HG03095 (cell line): ENCODE results near the gene THSD7A.

Experiments used
- ATAC-seq: cut with Tn5 transposase; IDR thresholded peaks from one replicate; pipeline ENCODE4 v1.9.1; 2021; ENCODE audit warnings: moderate library complexity; ENCODE audit not compliant: unreplicated experiment

THSD7A gene

DNA sequence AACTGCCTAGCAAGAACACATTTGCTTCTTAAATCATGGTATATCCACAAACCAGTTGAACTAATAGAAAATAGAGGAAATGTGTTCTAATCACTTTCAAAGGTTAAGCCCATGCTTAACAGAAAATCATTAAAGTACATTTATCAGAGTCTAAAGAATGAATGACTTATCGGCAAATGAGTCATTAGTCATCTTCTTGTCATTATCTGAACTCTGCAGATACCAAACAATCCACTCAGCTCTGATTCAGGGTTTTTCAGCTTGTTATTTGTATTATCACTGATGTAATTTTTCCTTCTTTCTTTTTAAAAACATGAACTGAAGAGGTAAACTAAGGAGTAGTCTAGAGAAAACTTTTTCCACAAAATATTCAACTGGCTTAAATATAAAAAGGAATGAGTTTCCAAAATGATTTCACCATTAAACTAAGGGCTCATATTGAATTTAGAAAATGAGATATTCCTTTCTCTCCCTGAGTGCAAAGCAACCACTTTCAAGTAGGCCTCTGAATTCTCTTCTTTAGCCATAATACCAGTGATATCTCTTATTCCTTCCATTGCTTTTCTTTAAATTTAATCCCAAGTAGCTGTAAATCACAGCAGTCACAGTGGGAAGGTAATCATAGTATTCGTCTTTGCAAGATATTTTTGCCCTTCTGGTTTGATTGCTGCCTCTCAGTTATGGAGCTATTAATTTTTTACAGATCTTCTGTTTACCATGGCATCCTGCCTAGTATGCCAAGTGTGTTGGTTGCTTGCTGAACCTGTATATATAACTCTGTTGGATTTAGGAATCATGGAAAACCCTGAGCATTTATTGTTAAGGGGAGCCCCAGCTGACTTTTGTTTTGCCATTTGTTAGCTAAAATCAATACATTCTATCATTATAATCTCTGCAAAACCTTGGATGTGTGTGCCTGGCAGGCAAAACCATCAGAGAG, 125.1 kb downstream of the THSD7A start:
- no peak for ATAC-seq

DNA sequence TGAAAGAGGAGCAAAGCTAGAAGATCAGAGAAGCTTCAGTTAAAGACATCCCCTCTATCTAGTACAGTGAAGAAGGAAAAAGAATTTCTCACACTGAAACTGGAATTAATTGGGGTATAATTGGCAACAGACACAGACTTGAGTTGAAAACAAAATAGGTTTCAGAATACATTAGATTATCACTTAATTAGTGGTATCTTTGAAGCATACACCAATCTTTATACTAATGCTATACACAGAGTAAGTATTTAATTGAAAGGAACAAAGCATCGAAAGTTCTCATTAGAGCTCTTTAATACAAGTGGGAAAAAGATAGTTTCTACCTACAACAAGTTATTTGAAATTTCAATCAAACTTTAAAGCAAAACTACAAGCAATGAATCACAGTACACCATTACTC, 128.2 kb downstream of the THSD7A start:
- no peak for ATAC-seq

DNA sequence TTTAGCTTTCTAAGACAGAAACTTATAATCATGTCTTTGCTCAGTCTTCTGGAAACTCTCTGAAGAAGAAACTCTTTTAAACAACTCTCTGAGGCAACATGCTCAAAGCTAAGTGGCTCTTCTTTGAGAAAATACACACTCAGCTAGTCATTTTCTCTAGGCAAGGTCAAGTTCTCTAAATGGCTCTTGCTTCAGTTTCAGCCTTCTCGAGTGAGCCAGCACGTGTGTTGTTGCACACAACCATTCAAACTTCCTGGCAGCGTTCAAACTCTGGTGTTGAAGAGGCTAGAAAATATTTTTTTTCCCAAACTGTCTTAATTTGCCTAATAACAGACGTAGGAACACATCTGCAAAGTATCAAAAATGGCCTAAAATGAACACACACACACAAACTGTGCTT, 129.1 kb downstream of the THSD7A start:
- ATAC-seq, result no peak

DNA sequence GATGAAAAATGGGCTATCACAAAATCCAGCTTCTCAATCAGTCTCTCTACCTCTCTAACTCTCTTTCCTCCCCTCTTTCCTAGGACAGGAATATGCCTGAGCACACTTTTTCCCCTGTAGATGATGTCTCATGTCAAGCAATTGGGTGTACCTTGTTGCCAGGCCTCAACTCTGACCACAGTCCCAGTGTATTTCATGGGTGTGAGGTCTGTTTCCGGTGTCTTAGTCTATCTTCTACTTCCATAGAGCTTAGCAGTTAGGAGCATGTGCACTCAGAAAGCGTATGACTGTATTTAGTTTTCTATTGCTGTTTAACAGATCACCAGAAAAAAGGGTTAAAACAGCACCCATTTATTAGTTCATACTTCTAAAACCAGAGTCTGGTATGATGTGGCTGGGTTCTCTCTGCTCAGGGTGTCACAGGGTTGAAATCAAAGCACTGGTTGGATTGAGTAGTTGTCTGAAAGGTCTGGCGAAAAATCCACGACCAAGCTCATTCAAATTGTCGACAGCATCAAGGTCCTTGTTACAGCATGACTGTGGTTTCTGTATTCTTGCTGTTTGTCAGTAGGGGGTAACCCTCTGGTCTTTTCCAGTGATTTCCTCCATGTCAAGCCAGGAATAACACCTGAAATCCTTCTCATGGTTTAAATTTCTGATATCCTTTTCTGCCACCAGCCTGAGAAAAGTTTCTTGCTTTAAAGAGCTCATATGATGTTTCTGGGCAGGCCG, 130.0 kb downstream of the THSD7A start:
- ATAC-seq, result no peak

DNA sequence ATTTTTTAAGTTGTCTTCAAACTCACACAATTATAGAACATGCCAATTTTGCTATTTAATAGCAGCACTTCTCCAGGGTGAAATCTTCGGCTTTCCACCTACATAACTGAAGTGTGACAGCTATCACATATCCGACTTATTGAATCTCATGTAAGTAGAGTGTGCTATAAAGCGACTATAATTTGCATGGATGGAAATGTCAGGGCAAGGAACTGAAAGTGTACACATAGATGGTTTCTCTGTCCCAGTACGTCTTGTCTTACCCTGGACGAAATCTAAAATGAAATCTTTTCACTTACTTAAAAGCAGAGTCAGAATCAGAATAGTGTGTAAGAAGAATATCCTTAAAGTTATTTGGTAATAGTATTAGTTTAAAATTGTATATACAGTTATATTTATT, 132.3 kb downstream of the THSD7A start:
- no peak for ATAC-seq

DNA sequence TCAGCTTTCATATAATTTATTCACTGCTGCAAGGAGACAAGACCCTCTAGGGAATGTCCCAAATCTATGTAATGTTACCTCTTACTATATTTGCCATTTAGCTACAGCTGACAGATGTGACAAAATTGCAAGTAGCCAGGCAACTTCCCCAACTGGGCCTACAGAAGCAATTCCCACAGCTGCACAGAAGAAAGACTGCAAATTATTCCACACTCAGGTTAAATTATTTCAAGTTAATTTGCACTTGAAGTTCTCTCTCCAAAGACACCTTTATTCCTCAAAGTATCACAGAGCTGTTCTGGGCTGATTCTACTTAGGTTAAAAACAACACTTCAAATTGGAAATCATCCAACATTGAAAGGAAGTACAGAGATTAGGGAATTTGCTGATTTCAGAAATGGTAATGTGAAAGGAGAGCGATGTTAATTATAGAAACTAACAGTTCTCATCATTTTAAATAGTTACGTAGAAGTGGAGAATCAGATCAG, 133.6 kb downstream of the THSD7A start:
- no peak for ATAC-seq

DNA sequence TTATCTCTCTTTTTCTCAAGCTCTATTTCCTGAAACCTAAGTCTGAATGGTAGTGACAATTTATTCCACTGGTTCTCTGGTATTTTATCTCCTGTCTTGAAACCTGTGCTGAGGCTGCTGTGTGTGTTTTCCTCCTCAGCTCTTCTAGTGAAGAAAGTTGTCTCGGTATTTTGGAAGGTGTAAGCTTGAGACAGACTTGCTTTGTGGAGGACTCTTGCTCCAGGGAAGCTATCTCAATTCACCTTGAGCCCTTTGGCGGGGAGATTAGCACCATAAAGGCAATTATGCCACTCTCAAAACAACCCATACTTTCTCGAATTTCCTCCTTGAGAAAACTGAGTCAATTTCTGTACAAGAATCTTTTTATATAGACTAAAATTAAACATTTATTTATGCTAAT, 141.6 kb downstream of the THSD7A start:
- ATAC-seq, result no peak

DNA sequence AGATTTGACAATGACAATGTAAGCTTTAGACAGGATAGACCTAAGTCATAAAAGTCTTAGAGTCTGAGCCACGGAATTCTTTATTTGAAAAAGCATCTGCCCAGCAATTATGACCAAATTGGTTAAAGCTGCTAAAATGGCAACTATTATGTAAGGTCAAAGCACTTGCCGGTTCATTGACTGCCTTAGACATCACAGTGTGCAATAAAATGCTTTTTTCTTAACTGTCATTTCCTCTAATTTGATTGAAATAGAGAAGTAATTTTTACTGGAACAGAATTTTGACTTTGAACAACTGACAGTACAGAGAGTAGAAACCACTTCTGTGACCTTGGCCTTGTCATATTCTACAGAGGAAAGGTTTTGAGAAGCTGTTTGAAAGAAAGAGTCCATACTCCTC, 142.9 kb downstream of the THSD7A start:
- no peak for ATAC-seq

DNA sequence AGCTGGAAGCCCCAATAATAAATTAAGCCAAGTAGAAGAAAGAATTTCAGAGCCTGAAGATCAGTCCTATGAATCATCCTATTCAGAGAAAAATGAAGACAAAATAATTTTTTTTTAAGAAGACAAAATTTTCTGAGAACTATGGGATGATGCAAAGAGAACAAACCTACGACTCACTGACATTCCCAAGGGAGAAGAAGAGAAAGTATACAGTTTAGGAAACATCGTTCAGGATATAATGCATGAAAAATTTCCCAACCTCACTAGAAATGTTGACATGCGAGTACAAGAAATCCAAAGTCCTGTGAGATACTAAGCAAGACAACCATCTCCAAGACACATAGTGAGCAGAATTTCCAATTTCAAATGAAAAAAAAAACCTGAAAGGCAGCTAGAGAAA, 150.5 kb downstream of the THSD7A start:
- no peak for ATAC-seq

DNA sequence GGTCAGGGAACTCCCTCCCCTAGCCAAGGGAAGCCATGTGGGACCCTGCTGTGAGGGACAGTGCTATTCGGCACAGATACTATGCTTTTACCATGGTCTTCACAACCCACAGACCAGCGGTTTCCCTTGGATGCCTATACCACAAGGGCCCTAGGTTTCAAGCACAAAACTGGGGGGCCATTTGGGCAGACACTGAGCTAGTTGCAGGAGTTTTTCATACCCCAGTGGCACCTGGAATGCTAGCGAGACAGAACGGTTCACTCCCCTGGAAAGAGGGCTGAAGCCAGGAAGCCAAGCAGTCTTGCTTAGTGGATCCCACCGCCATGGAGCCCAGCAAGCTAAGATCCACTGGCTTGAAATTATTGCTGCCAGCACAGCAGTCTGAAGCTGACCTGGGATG, 156.8 kb downstream of the THSD7A start:
- no peak for ATAC-seq

DNA sequence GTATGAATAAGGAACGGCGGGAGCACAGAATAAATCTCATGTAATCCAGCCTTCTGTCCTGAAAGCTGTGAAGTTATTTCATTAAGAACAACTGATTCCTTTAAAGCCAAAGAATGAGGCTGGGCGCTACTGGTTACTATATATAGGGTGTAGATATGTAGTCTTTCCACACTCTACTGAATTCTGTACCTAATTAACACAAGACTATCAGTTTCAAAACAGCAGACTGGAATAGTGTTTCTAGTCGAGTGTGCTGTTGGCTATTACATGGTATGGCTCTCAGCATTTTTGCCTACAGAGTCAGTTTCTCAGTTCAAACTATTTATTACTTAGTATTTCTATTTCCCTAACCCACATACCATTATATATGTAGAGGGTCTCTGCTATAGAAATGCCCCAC, 163.3 kb downstream of the THSD7A start:
- ATAC-seq, result no peak

DNA sequence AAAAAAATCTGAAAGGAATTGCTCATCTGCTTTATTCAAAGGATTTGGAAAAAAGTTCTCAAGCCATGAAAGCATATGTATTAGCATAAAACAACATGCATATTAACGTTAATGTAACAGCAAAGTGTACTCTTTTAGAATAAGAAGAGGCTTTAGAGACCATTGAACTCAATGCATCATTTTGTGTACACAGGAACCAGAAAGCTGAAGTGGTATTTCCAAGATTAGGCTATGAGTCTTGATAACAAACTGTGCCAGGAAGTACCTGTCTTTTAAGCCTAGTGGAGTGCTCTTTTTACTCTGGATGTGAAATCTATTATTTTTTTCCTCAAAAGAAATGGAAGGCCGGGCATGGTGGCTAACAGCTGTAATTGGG, 164.2 kb downstream of the THSD7A start:
- ATAC-seq, result no peak

DNA sequence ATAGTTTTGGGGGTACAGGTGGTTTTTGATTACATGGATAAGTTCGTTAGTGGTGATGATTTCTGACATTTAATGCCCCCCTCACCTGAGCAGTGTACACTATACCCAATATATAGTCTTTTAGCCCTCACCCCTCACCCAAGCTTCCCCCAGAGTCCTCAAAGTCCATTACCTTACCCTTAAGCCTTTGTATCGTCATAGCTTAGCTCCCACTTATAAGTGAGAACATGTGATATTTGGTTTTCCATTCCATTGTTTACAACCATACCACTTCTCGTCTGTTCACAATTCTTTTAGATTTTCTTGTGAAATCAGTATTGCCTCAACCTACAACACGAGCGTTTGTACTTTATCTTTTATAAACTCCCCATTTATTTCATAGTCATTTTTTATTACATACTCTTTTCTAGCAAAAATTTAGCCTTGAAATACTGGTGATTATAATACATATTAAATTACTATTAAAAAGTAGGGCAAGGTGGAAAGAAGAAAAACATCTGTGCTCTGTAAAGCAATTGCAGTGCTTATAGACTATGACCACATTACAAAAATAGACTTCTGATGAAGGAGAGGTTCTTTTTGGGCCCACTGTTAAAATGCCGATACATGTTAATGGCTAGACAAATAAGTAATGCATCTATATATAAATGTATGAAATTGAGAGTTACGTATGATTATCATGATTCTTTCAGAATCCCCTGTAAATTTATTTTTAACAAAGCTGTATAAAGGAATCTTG, 164.8 kb downstream of the THSD7A start:
- no peak for ATAC-seq

DNA sequence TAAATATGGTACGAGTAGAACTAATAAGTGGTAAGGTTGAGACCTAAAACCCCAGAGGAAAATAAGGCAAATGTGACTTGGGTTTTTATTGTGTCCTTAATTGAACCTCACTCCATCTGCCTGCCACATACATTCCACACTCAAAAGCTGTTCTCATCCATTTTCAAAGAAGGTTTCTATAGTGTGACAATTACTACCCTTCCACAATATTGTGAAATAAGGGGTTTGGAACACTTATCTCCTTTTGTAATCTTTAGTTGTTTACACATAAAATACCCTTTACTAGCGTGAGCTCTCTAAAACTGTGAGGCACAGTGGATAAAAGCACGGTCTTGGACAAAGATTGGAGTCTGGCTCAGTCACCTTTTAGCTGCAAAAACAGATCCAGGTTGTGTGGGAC, 166.6 kb downstream of the THSD7A start:
- no peak for ATAC-seq

DNA sequence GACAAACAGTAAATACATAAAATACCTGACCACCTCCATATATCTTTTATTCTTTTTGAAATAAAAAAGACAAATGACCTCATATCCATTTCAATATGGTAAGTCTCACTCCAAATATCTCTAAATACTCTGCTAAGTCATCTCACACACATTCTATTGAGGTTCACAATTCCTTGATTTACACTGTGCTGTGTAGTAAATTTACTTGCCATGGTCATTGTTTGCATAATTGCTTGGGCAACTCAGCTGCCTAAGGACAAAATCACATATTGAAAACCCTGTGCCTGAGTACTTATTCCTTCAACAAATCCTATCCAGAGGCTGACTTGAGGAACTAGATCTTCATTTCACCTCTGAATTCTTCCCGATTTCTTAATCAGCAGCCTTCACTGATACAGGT, 176.4 kb downstream of the THSD7A start:
- no peak for ATAC-seq

DNA sequence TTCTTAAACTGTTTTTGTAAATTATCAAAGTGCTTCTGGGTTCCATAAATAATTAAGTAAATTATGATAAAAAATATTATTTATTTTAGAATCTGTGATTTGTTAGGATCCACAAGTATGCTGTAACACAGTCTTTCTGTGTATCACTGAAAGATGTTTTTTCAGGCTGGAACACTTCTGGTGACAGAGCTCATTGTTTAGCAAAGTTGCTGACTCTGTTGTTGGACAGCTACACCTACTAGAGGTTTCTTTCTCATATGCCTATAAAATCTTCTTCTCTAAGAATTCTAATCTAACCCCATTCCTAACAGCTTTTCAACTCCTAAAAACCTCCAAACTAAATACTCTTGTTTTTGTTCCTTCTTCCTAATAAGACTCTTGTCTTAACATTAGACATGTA, 176.8 kb downstream of the THSD7A start:
- ATAC-seq, result no peak

DNA sequence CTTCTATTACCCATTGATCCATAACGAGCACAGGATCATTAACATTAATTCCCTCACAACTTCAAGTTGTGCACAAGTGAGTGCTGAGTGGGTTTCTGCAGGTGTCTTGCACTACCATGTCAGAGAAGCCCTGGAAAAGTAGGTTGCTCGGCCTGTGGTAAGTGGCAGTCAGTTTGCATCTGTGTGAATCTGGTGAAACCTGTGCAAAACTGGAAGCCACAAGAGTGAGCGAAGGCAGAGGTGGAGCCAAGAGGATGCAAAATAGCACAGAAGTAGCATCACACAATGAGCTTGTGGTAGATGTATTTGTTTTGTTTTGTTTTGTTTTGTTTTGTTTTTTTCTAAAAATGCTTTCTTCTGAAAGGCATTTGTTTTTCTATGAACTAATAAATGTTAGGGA, 181.5 kb downstream of the THSD7A start:
- ATAC-seq, result no peak

DNA sequence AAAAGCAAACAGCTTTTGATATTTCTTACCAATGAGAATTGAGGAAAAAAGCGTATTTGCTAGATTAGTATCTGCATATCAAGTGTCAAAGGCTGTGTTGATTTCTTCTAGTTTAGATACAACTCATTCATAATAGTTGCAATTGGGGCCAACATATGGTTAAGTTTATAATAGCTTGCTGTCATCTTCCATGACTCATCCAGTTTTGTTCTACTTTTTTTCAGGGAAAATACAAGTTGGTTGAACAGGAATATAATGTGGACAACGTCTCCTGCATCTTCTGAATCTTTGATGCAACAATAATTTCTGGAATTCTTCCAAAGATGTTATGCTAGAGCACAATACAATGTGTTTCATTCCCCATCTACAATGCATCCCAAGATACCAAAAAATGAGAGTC, 182.0 kb downstream of the THSD7A start:
- ATAC-seq, result no peak

DNA sequence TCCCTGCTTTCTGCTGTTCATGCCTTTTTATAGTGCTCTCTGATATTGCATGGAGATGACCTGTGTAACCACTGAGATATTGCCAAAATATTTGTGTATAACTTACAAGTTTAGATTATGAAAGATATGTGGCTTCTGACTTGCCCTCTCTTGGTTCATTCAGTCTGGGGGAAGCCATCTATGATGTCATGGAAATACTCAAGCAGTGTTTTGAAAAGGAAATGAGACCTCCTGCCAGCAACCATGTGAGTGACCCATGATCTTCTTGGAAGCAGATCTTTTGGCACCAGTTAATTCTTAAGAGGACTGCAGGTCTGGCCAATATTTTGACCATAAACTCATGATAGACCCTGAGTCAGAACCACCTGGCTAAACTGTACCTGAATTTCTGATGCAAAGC, 183.0 kb downstream of the THSD7A start:
- ATAC-seq, result no peak

DNA sequence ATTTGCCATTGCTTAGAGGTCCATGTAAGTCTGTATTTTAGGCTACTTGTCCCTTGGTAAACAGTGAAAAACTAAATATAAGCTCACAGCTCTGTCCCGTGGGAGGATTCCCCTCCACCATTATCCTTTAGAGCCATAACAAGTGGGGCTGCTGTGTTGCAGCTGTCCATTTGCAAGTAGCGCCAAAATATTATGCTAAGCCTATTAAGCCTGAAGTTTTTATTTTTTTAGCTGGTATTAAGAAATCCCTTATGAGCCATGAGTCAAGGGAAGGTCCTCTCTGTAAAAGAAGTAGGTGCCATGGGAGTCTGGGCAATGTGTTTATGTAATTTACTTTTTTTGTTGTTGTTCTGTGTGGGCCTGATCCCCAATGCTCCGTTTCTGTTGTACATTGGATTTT, 183.9 kb downstream of the THSD7A start:
- no peak for ATAC-seq

DNA sequence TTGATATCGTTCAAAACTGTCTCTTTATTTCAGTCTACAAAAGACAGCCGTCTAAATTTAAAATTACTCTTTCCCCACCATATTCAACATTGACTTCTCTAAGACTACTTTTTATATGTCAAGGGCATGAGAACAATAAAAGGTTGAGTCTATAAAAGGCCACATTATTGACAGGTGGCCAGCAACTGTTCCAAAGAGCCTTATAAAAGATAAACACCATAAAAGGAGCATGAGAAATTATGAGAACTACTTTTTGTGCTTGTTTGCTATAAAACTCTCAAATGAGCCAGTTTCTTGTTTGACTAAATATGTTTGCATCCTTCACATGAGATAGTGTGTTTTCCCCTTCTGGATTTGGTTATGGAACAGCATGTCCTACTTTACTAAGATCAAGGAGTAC, 189.2 kb downstream of the THSD7A start:
- ATAC-seq, result no peak

DNA sequence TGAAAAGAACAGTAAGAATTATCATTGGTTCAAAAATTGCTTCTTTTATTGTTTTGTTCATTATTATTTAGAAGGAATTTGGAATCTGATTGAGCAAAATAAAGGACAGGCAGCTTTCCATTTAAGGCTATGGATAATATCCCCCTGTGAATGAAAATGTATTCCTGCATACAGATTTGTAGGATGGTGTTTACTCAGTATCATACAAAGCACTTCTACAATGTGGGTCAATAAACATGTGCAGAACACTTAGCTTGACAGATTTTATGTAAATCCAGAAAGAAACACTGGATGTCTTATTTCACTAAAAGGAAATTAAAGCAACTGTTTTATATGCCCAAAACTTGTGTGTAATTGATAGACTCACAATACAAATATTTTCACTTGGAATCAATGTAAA, 189.7 kb downstream of the THSD7A start:
- no peak for ATAC-seq
